ENCODE measurements around the gene MRPL36. TPM values are rescaled to one million over a fixed set of nuclear protein-coding genes. Genes with fewer than 3 reads are reported as not detected.
A peak's percentile ranks its signal among the peaks of the same experiment; 100 is the strongest.

MRPL36 gene
- total and polyA plus RNA-seq, 2 experiments from 2014 or later = 73.9 to 195 TPM

GRCh38 chr5:1838013-1838412 is 38.4 kb upstream of the MRPL36 start:
- no peak for DNase-seq (ENCODE audit: low read depth in 1 of 2, low spot score in 1 of 2)
- TF ChIP-seq, protein P1, sequence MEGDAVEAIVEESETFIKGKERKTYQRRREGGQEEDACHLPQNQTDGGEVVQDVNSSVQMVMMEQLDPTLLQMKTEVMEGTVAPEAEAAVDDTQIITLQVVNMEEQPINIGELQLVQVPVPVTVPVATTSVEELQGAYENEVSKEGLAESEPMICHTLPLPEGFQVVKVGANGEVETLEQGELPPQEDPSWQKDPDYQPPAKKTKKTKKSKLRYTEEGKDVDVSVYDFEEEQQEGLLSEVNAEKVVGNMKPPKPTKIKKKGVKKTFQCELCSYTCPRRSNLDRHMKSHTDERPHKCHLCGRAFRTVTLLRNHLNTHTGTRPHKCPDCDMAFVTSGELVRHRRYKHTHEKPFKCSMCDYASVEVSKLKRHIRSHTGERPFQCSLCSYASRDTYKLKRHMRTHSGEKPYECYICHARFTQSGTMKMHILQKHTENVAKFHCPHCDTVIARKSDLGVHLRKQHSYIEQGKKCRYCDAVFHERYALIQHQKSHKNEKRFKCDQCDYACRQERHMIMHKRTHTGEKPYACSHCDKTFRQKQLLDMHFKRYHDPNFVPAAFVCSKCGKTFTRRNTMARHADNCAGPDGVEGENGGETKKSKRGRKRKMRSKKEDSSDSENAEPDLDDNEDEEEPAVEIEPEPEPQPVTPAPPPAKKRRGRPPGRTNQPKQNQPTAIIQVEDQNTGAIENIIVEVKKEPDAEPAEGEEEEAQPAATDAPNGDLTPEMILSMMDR (IDR thresholded peaks at IDR 0.05; ENCODE audit: low read depth, low read length) = no peak
- H3K27me3 ChIP-seq = no peaks in the 10 kb centered on the region
- H3K4me3 ChIP-seq = no peak overlapping the region
- peaks cover 80% of the 10 kb centered on the region for H3K4me1 ChIP-seq (ENCODE audit: low read depth)
- H3K36me3 ChIP-seq = no peaks in the 10 kb centered on the region
- peak overlapping the region; percentile 100 for H3K27ac ChIP-seq
- H3K9me3 ChIP-seq (ENCODE audit: low read depth) = no peaks in the 10 kb centered on the region

DNA sequence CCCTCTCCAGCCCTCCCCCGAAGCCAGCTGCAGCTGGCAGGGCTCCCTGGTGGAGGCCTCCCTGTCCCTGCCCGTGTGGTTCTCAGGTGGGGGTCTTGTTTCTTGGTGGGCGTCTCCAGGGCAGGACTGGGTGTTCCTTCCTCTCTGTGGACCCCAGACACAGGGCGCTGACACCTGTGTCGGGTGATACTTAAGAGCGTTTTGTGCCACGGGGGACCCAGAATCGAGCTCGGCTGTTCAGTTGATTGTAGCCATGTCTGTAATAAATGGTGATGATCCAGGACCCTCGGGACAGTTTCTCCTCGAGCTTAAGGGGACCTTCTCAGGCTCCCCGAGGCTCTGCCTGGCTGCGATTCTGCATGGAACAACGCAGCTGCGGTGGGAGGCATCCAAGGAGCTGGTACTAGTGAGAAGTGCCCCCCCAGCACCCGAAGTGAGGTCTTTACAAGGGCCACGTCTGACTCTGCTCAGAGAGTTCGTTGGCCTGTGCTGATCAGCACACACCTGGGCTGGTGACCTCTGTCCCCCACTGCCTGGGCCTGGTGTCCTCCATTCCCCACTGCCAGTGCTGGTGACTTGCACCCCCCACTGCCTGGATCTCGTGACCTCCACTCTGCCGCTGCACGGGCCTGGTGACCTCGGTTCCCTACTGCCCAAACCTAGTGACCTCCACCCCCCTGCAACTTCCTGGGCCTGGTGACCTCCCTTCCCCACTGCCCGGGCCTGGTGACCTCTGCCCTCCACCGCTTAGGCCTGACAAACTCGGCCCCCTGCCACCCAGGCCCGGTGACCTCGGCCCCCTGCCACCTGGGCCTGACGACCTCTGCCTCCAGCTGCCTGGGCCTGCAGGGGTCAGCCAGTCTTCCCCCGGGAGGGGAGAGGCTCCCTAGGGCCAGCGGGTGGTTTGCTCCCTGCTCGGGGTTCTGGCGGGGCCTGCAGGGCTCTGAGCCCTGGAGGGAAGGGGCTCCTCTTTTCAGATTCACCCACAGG is 37.5 kb upstream of the MRPL36 start:
- TF ChIP-seq, protein P1 (IDR thresholded peaks at IDR 0.05; ENCODE audit: low read depth, low read length) = no peak
- Histone ChIP-seq H3K9me3 (ENCODE audit: low read depth) (no peaks in the 10 kb centered on the region), H3K4me1 (ENCODE audit: low read depth) (peaks cover 81% of the 10 kb centered on the region), H3K27ac (peak overlapping the region; percentile 100), H3K36me3 (no peaks in the 10 kb centered on the region), H3K27me3 (no peaks in the 10 kb centered on the region), H3K4me3 (no peak overlapping the region)
- no peak for DNase-seq (ENCODE audit: low read depth in 1 of 2, low spot score in 1 of 2)

GRCh38 chr5:1836176-1836890 is 36.7 kb upstream of the MRPL36 start:
- Histone ChIP-seq H3K9me3 (ENCODE audit: low read depth) (no peaks in the 10 kb centered on the region), H3K27ac (peak overlapping the region; percentile 100), H3K27me3 (no peaks in the 10 kb centered on the region), H3K36me3 (no peaks in the 10 kb centered on the region), H3K4me3 (no peak overlapping the region), H3K4me1 (ENCODE audit: low read depth) (peaks cover 80% of the 10 kb centered on the region)
- DNase-seq (ENCODE audit: low read depth in 1 of 2, low spot score in 1 of 2) = peak in 1 of 2 donors; percentile 89
- TF ChIP-seq, protein P1 (IDR thresholded peaks at IDR 0.05; ENCODE audit: low read depth, low read length) = no peak

DNA sequence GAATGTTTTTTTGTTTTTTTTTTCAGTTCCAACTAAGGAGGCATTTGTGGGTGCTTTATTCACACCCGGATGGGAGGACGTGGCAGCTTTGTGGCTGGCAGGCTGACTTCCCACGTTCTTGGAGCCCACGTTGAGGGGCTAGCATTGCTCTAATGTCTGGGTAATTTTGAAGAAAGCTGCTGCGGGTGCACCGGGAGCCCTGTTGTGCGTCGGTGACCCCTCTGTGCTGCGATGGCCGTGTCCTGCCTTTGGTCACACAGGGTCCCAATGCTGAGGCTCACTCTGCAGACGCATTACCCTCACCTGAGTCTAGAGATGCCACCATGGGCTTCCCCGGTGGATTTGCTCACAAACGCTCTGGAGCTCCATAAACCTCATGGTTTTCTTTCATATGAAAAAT is 35.8 kb upstream of the MRPL36 start:
- Histone ChIP-seq H3K27ac (peak overlapping the region; percentile 100), H3K4me1 (ENCODE audit: low read depth) (peaks cover 82% of the 10 kb centered on the region), H3K4me3 (no peak overlapping the region), H3K27me3 (no peaks in the 10 kb centered on the region), H3K9me3 (ENCODE audit: low read depth) (no peaks in the 10 kb centered on the region), H3K36me3 (no peaks in the 10 kb centered on the region)
- no peak for DNase-seq (ENCODE audit: low read depth in 1 of 2, low spot score in 1 of 2)
- TF ChIP-seq, protein P1 (IDR thresholded peaks at IDR 0.05; ENCODE audit: low read depth, low read length) = no peak

GRCh38 chr5:1834721-1835429 is 35.2 kb upstream of the MRPL36 start:
- no peaks in the 10 kb centered on the region for H3K27me3 ChIP-seq
- no peaks in the 10 kb centered on the region for H3K36me3 ChIP-seq
- no peak for DNase-seq (ENCODE audit: low read depth in 1 of 2, low spot score in 1 of 2)
- H3K4me1 ChIP-seq (ENCODE audit: low read depth) = peaks cover 77% of the 10 kb centered on the region
- no peaks in the 10 kb centered on the region for H3K9me3 ChIP-seq (ENCODE audit: low read depth)
- peak overlapping the region; percentile 100 for H3K27ac ChIP-seq
- H3K4me3 ChIP-seq = no peak overlapping the region
- TF ChIP-seq, protein P1 (IDR thresholded peaks at IDR 0.05; ENCODE audit: low read depth, low read length) = no peak

Measured in cardiac muscle cell (in vitro differentiated cells and primary cell).